Inflammatory macrophage treated with lipopolysaccharide for 1 hour (primary cell): ENCODE data around the gene LRP1.

Source experiments
- DNase-seq, 2 donors: peaks; one replicate each; pipeline ENCODE4 v3.0.0-alpha.2; 2020 to 2022

The LRP1 gene

DNA sequence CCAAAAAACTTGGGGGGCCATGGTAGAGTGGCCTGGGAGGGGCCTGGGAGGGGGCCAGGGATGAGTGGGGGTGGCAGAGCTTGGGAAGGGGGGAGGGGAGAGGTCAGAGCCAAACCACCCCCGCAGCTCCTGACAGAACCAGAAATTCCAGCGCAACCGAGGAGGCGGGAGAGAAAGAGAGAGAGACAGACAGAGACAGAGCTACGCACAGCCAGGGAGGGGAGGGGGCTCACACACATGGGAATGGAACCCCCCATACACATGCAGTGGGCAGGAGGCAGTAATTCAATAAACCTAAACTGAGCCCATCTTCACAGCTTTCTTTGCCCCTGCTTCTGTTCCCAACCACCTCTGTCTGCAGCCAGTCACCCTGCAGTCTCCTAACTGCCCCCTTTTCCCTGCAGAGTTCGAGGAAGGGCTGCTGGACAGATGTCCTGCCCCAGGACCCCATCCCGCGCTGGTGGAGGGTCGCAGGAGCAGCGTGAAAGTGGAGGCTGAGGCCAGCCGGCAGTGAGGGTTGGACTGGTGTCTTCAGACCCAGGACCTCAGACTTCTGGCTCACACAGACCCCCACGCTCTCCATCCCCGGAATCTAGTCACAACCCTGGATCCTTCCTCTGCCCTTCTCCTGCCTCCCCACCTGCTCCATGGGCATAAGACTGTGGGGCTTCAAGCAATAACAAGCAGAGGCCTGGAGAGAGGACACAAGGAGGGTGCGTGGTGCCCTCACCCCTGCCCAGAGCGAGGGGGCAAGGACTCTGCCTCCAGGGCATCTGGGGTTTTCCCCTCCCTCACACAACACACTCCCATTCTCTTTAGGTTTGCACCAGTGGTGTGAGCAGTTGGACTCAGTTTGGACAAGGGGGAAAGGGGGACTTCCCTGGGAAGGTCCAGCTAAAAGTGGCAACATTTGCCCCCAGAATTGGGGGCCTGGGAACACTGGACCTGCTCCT, 33.8 kb upstream of the LRP1 start:
- no peak for DNase-seq

DNA sequence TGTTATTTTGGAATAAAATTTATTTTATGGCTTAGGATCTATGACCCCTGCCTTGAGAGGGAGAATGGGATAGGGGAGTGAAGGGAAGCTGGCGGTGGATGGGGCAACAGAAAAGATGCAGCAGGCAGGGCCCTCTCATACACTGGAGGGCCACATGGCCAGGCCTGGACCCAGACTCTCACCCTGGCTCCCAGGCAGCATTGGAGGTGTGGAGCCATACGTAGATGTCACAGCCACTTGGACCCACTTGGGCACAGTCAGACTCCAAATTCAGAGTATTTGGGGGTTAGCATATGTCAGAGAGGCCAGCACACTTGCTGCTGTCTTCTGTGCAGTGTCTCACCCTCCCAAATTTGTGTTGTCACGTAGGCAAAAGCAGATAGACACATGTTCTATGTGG, 32.8 kb upstream of the LRP1 start:
- no peak for DNase-seq

- peak in 1 of 2 donors; percentile 47 for DNase-seq
Measured at GRCh38 chr12:57096099-57096572, 32.1 kb upstream of the LRP1 start.

- no peak for DNase-seq
Measured at GRCh38 chr12:57096748-57097553, 31.3 kb upstream of the LRP1 start.

DNA sequence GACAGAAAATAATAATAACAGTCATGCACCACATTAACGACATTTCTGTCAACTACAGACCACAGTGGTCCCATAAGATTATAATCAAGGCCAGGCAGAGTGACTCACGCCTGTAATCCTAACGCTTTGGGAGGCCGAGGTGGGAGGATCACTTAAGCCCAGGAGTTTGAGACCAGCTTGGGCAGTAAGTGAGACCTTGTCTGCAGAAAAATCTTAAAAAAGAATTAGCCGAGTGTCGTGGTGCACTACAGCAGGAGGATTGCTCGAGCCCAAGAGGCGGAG, 30.8 kb upstream of the LRP1 start:
- no peak for DNase-seq

DNA sequence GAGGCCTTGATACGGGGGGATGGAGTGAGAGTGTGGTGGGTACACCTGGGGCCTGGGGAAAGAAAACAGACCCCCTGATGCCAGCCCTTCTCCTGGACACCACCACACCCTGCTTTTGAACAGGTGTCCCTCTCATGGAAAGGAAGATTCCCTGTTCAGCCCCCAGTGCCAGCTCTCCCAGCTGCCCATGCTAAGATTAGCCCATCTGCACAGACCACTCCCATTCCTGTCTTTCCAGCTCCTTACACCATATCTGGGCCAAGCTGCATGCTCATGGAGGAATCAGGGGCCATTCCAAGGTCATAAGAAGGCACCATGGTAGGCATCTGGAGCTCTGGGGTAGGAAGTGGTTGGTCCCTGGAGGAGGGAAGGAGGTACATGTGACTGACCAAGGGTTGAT, 29.7 kb upstream of the LRP1 start:
- no peak for DNase-seq

- DNase-seq: peak; percentile 50 to 75
Measured at GRCh38 chr12:57099047-57099714, 29.1 kb upstream of the LRP1 start.

- DNase-seq: no peak
Measured at GRCh38 chr12:57099766-57100165, 28.5 kb upstream of the LRP1 start.

DNA sequence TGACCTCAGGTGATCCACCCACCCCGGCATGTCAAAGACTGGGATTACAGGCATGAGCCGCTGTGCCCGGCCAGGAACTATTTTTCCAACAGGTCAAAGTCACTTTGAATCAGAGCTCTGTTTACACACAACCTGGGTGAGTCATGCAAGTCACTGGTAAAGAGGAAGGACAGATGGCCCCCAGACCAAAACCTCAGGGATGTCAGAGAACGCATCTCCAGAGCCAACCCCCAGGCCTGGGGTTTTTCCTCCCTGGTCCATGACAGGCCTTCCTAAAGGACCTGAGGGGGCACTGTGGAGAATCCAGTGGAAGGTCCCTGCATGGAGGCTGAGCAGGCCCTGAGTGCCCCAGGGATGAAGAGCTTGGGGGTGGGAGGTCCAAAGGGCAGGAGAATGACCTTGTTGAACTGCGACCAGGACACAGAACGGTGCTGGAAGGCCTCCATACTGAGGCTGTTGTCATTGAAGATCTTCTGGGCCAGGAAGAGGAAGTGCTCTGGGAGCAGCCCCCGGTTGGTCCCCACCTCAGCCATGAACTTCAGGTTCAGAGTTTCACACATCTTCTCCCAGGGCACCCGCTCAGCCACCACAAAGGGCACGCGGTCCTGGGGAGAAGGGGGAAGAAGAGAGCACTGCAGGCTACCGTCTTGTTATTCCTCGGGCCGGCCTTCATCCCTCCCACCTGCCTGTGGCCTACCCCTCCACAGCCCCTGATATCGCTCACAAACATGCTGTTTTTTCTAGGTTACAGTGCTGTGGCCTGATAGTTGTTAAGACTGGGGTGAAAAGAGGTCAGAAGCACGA, 26.2 kb upstream of the LRP1 start:
- peak in 1 of 2 donors; percentile 25 for DNase-seq

GRCh38 chr12:57103856-57104255, 24.4 kb upstream of the LRP1 start:
- DNase-seq: no peak

GRCh38 chr12:57104292-57104910, 23.9 kb upstream of the LRP1 start:
- peak in 1 of 2 donors; percentile 25 for DNase-seq

DNA sequence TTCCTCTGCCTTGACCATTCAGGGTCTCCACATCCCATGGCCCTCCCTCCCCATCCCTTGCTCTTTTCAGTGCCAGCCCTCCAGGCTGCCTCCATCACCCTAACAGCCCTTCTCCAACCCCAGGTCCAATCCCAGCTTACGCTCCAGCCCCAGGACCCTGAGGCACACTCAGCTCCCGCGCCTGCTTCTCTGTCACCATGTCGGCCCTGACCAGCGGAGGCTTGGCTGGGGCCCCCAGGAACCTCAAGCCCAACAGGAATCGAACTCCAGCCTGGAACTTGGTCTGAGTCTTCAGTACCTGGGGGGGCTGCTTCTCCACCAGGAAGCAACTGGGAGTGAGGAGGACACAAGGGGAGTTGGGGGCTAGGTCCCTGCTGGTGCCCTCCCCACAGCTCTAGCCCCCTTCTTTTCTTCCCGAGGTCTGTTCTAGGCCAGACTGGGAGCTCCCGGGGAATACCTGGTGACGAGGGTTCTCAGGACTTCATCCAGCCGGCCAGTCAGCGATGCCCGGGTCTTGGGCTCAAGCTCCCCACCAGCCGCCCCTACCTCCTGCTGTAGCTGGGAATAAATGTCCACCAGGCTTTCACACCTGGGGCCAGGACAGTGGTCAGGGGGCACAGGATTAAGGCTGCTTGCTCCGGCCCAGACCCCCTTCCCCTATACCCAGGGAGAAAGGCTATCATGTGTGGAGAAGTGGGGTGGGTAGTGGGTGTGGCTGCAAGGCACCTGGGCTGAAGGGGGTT, 23.1 kb upstream of the LRP1 start:
- DNase-seq: no peak

- DNase-seq: no peak
Measured at GRCh38 chr12:57106021-57106708, 22.1 kb upstream of the LRP1 start.

- no peak for DNase-seq
Measured at GRCh38 chr12:57107456-57108155, 20.7 kb upstream of the LRP1 start.

DNA sequence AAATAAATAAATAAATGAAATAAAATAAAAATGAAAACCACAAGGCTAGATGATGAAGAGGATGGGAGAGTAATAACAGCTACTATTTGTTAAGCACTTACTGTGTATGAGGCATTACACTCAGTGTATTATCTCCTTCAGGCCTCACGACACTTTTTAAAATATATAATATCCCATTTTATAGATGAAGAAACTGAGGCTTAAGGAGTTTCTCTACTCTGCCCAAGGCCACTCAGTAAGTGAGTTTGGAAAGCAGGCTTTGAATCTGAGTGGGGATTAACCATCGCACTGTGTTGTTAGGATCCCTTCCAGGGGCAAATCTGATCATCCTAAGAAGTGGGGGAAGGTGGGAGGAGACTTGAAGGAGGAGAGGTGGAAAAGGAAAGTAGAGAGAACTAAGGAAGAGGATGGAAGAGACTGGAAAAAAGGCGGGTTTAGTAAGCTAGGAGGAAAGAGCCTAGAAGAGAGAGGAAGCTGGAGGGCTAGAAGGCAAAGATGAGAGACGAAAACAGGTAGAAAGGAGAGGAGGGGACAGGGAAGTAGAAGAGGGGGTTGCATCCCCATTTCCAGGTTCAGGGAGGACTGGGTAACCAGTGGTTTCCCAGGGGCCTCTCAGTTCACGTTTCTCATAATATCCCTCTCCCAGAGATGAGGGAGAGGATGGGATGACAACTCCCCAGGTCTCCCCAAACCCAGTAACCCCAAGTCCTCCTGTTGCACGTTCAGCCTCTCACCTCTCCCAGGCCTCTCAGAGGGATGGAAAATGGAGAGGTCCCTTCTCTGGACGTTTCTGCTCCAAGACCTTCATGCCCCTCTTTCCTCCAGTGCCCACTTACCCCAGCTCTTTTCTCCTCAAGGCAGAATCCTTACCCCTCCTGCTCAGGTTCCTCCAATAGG, 18.8 kb upstream of the LRP1 start:
- no peak for DNase-seq

GRCh38 chr12:57110104-57111030, 17.9 kb upstream of the LRP1 start:
- peak; percentile 58 to 63 for DNase-seq

- peak; percentile 92 for DNase-seq
Measured at GRCh38 chr12:57111031-57111734, 17.1 kb upstream of the LRP1 start, which contains the start of gene STAT6. TSS of gene STAT6 (minus strand) at chr12:57111362. CDS start at chr12:57108278, 3,084 bp downstream.
